Smooth muscle cell (in vitro differentiated cells): ENCODE results near the gene LDB3. TPM values are rescaled to one million over a fixed set of nuclear protein-coding genes. Genes with fewer than 3 reads are reported as not detected.

ENCODE experiments used
- DNase-seq: peaks from one replicate; lab custom pipeline; 2025; ENCODE audit not compliant: unreplicated experiment; lab: John Stamatoyannopoulos, UW
- H2AFZ ChIP-seq: fragments of 200-600 bp; sonication (generic); 2 replicates; pipeline ENCODE4 v1.6.0; 2016; ENCODE audit warnings: antibody characterized with exemption, low read depth, mild to moderate bottlenecking
- H3F3A ChIP-seq: fragments of 200-600 bp; sonication (generic); 2 replicates; pipeline ENCODE4 v1.6.0; 2017; ENCODE audit warnings: antibody characterized with exemption, low read depth
- H3K27ac ChIP-seq: fragments of 200-600 bp; sonication (generic); 2 replicates; pipeline ENCODE4 v1.5.1; 2016; ENCODE audit warnings: low read depth, mild to moderate bottlenecking
- H3K27me3 ChIP-seq: fragments of 200-600 bp; sonication (generic); 2 replicates; pipeline ENCODE4 v1.6.1; 2016; ENCODE audit warnings: low read depth, mild to moderate bottlenecking
- H3K36me3 ChIP-seq: fragments of 200-600 bp; sonication (generic); 2 replicates; pipeline ENCODE4 v1.5.1; 2016; ENCODE audit warnings: low read depth
- H3K4me1 ChIP-seq: fragments of 200-600 bp; sonication (generic); 2 replicates; pipeline ENCODE4 v1.5.1; 2016; ENCODE audit warnings: low read depth
- H3K4me2 ChIP-seq: fragments of 200-600 bp; sonication (generic); 2 replicates; pipeline ENCODE4 v1.6.0; 2016; ENCODE audit warnings: mild to moderate bottlenecking
- H3K4me3 ChIP-seq: fragments of 200-600 bp; sonication (generic); 2 replicates; pipeline ENCODE4 v1.5.1; 2016; ENCODE audit warnings: mild to moderate bottlenecking
- H3K79me2 ChIP-seq: fragments of 200-600 bp; sonication (generic); 2 replicates; pipeline ENCODE4 v1.6.0; 2016; ENCODE audit warnings: low read depth, mild to moderate bottlenecking
- H3K9ac ChIP-seq: fragments of 200-600 bp; sonication (generic); 2 replicates; pipeline ENCODE4 v1.6.0; 2016; ENCODE audit warnings: low read depth
- H3K9me3 ChIP-seq: fragments of 200-600 bp; sonication (generic); replicated peaks from 2 replicates; pipeline ENCODE4 v1.5.1; 2016; ENCODE audit warnings: low read depth
- H4K20me1 ChIP-seq: fragments of 200-600 bp; sonication (generic); 2 replicates; pipeline ENCODE4 v1.6.0; 2016; ENCODE audit warnings: low read depth
- WGBS: methylation state at CpG from one replicate; pipeline ENCODE4 v1.1.7; 2016; ENCODE audit warnings: low lambda C conversion rate; 5-methylcytosine and 5-hydroxymethylcytosine counted together
- polyA plus RNA-seq: library from polyadenylated mRNA; unstranded; fragments of >200 nt; fragmentation: Nextera tagmentation; extraction: Ambion mirVana; gene quantifications from 2 replicates; pipeline ENCODE4 v1.2.1, GENCODE V29; 2016
- total RNA-seq: library from RNA; depleted of rRNA; stranded (reverse); fragments of >200 nt; gene quantifications from 2 replicates; pipeline ENCODE4 v1.2.3, GENCODE V29; 2014
- TF ChIP-seq, protein P1 (sequence below): fragments of 200-600 bp; sonication (generic); IDR thresholded peaks from 2 replicates; pipeline ENCODE4 v1.5.1; 2017; ENCODE audit warnings: borderline replicate concordance, mild to moderate bottlenecking, antibody characterized with exemption; ENCODE audit not compliant: insufficient read depth, poor library complexity, severe bottlenecking

Gene LDB3
- total and polyA plus RNA-seq, 2 experiments from 2014 or later, result 0.31 to 0.61 TPM

DNA sequence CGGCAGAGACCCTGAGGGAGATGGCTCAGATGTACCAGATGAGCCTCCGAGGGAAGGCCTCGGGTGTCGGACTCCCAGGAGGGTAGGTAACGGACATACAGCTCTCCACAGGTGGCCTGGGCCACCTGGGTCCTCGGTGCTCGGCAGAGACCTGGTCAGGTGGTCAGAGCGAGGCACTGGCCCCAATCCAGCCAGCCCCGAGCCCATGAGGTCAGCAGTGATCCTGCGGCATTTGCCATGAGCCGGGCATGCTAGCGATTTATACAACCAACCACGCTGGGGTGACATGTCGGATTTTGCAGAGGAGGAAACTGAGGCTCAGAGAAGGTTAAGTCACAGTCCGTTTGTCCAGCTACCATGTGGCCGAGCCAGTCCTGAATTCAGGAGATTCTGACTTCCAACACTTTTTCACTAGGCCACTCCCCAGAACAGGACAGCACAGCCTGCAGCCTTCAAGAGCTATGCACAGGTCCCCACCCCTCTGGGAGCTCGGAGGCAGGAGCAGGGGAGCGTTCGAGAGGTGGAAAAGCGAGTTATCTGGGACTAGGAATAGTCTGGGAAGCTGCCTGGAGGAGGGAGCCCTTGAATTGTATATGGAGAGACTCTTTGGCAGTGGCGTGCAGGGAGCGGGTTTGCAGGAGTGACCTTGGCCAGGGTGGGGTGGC is 13.5 kb downstream of the LDB3 start:
- Histone ChIP-seq H4K20me1 (no peaks in the 10 kb centered on the region), H3K9me3 (no peaks in the 10 kb centered on the region), H3K9ac (no peak overlapping the region), H3K36me3 (no peaks in the 10 kb centered on the region), H3K4me2 (no peak overlapping the region), H2AFZ (no peak overlapping the region), H3K27me3 (no peaks in the 10 kb centered on the region), H3K4me3 (no peak overlapping the region), H3K79me2 (no peaks in the 10 kb centered on the region), H3K27ac (no peak overlapping the region), H3F3A (no peaks in the 10 kb centered on the region), H3K4me1 (peaks cover 15% of the 10 kb centered on the region)
- no peak for DNase-seq
- WGBS, result 90% methylated on average over 22 of the region's 22 CpGs
- TF ChIP-seq, protein P1, sequence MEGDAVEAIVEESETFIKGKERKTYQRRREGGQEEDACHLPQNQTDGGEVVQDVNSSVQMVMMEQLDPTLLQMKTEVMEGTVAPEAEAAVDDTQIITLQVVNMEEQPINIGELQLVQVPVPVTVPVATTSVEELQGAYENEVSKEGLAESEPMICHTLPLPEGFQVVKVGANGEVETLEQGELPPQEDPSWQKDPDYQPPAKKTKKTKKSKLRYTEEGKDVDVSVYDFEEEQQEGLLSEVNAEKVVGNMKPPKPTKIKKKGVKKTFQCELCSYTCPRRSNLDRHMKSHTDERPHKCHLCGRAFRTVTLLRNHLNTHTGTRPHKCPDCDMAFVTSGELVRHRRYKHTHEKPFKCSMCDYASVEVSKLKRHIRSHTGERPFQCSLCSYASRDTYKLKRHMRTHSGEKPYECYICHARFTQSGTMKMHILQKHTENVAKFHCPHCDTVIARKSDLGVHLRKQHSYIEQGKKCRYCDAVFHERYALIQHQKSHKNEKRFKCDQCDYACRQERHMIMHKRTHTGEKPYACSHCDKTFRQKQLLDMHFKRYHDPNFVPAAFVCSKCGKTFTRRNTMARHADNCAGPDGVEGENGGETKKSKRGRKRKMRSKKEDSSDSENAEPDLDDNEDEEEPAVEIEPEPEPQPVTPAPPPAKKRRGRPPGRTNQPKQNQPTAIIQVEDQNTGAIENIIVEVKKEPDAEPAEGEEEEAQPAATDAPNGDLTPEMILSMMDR, result no peak

DNA sequence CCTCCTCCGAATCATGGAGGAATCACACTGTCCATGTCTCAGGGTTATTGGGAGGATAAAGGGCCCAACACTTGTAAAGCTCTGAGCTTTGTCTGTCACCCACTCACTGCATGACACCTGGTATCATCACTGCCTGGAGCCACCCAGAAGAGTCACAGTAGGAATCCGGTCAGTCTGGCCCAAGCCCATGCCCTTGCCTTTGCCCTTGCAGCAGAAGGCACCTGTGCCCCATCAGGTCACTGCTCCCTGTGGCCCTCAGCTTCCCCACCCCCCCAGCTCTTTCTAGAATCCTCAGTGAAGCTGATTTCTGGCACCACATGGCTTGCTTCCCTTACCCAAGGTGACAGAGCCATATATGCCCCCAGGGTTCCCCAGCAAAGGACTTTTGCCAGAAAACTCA is 14.4 kb downstream of the LDB3 start:
- H3K27me3 ChIP-seq, result no peaks in the 10 kb centered on the region
- no peaks in the 10 kb centered on the region for H3K36me3 ChIP-seq
- no peak overlapping the region for H3K4me3 ChIP-seq
- H3K9ac ChIP-seq, result no peak overlapping the region
- no peak overlapping the region for H3K27ac ChIP-seq
- H3K4me1 ChIP-seq, result peaks cover 15% of the 10 kb centered on the region
- no peak overlapping the region for H2AFZ ChIP-seq
- TF ChIP-seq, protein P1, result no peak
- 93% methylated on average over 2 of the region's 2 CpGs for WGBS
- no peaks in the 10 kb centered on the region for H3K79me2 ChIP-seq
- no peaks in the 10 kb centered on the region for H3F3A ChIP-seq
- DNase-seq, result no peak
- H4K20me1 ChIP-seq, result no peaks in the 10 kb centered on the region
- no peak overlapping the region for H3K4me2 ChIP-seq
- no peaks in the 10 kb centered on the region for H3K9me3 ChIP-seq

DNA sequence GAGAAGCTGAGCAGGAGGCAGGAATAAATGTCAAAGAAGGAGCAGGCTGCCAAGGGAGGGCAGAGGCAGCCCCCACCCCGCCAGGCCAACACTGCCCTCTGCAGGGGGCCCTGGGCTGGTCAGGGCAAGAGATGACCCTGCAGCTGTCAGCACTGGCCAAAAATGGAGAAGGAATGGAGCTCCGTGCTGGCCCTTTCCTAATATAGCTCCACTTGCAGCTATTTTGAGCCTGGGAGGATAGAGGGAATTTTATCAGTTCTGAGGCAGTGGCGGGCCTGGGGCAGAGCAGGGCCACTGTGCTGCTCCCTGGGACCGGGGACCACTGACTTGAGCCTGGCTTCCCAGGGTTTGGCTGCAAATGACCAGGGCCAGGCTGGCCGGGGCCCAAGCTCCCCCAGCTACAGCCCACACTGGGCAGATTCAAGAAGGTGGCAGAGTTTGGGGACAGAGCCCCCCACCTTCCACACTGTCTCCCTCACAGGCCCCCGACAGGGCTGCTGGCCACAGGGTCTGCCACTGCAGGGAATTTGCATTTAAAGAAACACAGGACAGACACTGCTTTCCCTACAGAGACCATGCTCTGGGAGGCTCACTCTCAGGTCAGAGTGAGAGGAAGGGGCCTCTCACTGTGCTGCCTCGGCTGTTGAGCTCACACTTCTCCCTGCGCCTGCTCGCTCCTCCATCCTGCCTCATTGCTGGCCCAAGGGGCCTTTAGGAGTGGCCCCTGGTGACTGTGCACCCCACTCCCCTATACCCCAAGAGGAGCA is 16.2 kb downstream of the LDB3 start:
- H3K9me3 ChIP-seq, result no peaks in the 10 kb centered on the region
- H3K9ac ChIP-seq, result no peak overlapping the region
- H3K4me2 ChIP-seq, result peak overlapping the region; percentile 58
- no peaks in the 10 kb centered on the region for H3K36me3 ChIP-seq
- no peaks in the 10 kb centered on the region for H3K27me3 ChIP-seq
- peaks cover 15% of the 10 kb centered on the region for H3K4me1 ChIP-seq
- H3F3A ChIP-seq, result no peaks in the 10 kb centered on the region
- WGBS, result 32% methylated on average over 9 of the region's 9 CpGs
- TF ChIP-seq, protein P1, result peak; percentile 47
- H3K27ac ChIP-seq, result no peak overlapping the region
- peak overlapping the region; percentile 49 for H2AFZ ChIP-seq
- no peaks in the 10 kb centered on the region for H4K20me1 ChIP-seq
- no peaks in the 10 kb centered on the region for H3K79me2 ChIP-seq
- no peak for DNase-seq
- no peak overlapping the region for H3K4me3 ChIP-seq

DNA sequence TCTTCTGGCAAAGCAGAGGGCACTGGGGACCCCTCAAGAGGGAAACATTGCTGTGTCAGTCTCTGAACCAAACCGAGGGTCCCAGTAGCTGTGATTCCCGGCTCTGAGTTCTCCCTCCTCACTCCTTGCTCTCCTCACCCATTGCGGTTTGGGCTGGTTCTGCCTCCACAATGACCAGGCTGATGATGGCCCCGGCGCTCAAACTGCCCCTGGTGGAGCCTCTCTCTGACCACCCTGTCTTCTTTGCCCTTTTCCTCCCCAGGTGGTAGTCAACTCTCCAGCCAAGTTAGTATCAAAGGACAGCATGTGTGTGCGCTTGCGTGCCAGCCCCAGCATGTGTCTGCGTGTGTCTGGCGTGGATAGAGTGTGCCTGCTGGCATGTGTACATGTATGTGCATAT is 17.1 kb downstream of the LDB3 start:
- Histone ChIP-seq H3K79me2 (no peaks in the 10 kb centered on the region), H3K9ac (no peak overlapping the region), H3K27me3 (no peaks in the 10 kb centered on the region), H3F3A (no peaks in the 10 kb centered on the region), H3K4me2 (peak overlapping the region; percentile 58), H3K4me1 (peaks cover 15% of the 10 kb centered on the region), H3K9me3 (no peaks in the 10 kb centered on the region), H3K36me3 (no peaks in the 10 kb centered on the region), H4K20me1 (no peaks in the 10 kb centered on the region), H3K27ac (no peak overlapping the region), H3K4me3 (no peak overlapping the region), H2AFZ (no peak overlapping the region)
- TF ChIP-seq, protein P1, result no peak
- DNase-seq, result no peak
- 92% methylated on average over 9 of the region's 9 CpGs for WGBS
